Calu3 (cell line): ENCODE results near the gene CPT1B. TPM values are rescaled to one million over a fixed set of nuclear protein-coding genes. Genes with fewer than 3 reads are reported as not detected.
"Not testable (repeated sequence)": the region's sequence is repeated elsewhere in the genome, so short reads cannot be mapped to it uniquely, and the experiment has no call there.

Experiments
- BruUV-seq: library from RNA; stranded (reverse); fragments of 400-500 nt; replicated peaks from 2 replicates; lab custom pipeline; 2021; lab: Mats Ljungman, UMichigan
- CTCF ChIA-PET: fragments of 300-600 bp; sonication (Branson Sonifier 250); formaldehyde crosslinking; loops from one replicate; lab custom pipeline; 2022; ENCODE audit warnings: antibody characterized with exemption; lab: Charles Lee
- DNase-seq: peaks from one replicate; pipeline ENCODE4 v3.0.0; 2022
- H3K27ac Mint-ChIP-seq: one replicate; pipeline ENCODE4 v1.8.0; 2022; ENCODE audit warnings: mixed read lengths; ENCODE audit not compliant: unreplicated experiment
- H3K27me3 Mint-ChIP-seq: one replicate; pipeline ENCODE4 v1.8.0; 2022; ENCODE audit warnings: mixed read lengths; ENCODE audit not compliant: unreplicated experiment
- H3K36me3 Mint-ChIP-seq: one replicate; pipeline ENCODE4 v1.8.0; 2022; ENCODE audit warnings: mild to moderate bottlenecking, moderate library complexity, mixed read lengths; ENCODE audit not compliant: insufficient read depth, unreplicated experiment
- H3K4me1 Mint-ChIP-seq: one replicate; pipeline ENCODE4 v1.8.0; 2022; ENCODE audit warnings: mild to moderate bottlenecking, low read depth, mixed read lengths; ENCODE audit not compliant: unreplicated experiment
- H3K4me3 Mint-ChIP-seq: one replicate; pipeline ENCODE4 v1.8.0; 2022; ENCODE audit warnings: mild to moderate bottlenecking, low read depth, moderate library complexity, mixed read lengths; ENCODE audit not compliant: unreplicated experiment
- H3K9me3 Mint-ChIP-seq: one replicate; pipeline ENCODE4 v1.8.0; 2022; ENCODE audit warnings: low read depth, mixed read lengths; ENCODE audit not compliant: unreplicated experiment
- intact Hi-C: fragments of 100-400 bp; cut with micrococcal nuclease; formaldehyde crosslinking; loops from one replicate; pipeline ENCODE4 v1.10.0; 2022; ENCODE audit not compliant: unreplicated experiment
- total RNA-seq: library from RNA; stranded (reverse); gene quantifications from 2 replicates; pipeline ENCODE4 v1.2.3, GENCODE V29; 2022
- TF ChIP-seq, protein P1 (sequence below): fragments of 200-600 bp; IDR thresholded peaks from one replicate; pipeline ENCODE4 v1.8.0; 2022; ENCODE audit warnings: antibody characterized with exemption; ENCODE audit not compliant: unreplicated experiment

CPT1B gene
- total RNA-seq, 1 experiment from 2014 or later, result 72.6 TPM

DNA sequence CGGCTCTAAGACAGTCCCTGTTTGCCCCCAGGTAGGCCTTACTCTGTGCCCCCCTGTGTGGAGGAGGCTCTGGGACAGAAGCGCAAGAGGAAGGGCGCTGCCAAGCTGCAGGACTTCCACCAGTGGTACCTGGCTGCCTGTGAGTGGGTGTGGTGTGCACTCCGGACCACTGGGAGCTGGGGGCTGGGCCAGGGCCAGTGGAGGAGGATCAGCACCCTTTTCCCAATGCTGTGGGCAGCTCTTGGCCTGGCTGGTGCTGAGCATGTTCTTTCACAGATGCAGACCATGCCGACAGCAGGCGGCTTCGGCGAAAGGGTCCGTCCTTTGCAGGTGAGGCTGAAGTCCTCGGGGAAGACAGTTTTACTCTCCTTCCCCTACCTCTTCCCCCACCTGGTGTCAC, 56.5 kb downstream of the CPT1B start:
- CTCF ChIA-PET, result no interaction called here
- Mint-ChIP-seq H3K27me3 (no peaks in the 10 kb centered on the region), H3K9me3 (no peaks in the 10 kb centered on the region), H3K36me3 (peaks cover 62% of the 10 kb centered on the region), H3K4me1 (peaks cover 11% of the 10 kb centered on the region), H3K4me3 (no peak overlapping the region), H3K27ac (no peak overlapping the region)
- intact Hi-C loops, result no loop called here
- DNase-seq, result no peak
- no TSS peak for BruUV-seq
- TF ChIP-seq, protein P1, sequence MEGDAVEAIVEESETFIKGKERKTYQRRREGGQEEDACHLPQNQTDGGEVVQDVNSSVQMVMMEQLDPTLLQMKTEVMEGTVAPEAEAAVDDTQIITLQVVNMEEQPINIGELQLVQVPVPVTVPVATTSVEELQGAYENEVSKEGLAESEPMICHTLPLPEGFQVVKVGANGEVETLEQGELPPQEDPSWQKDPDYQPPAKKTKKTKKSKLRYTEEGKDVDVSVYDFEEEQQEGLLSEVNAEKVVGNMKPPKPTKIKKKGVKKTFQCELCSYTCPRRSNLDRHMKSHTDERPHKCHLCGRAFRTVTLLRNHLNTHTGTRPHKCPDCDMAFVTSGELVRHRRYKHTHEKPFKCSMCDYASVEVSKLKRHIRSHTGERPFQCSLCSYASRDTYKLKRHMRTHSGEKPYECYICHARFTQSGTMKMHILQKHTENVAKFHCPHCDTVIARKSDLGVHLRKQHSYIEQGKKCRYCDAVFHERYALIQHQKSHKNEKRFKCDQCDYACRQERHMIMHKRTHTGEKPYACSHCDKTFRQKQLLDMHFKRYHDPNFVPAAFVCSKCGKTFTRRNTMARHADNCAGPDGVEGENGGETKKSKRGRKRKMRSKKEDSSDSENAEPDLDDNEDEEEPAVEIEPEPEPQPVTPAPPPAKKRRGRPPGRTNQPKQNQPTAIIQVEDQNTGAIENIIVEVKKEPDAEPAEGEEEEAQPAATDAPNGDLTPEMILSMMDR, result no peak

DNA sequence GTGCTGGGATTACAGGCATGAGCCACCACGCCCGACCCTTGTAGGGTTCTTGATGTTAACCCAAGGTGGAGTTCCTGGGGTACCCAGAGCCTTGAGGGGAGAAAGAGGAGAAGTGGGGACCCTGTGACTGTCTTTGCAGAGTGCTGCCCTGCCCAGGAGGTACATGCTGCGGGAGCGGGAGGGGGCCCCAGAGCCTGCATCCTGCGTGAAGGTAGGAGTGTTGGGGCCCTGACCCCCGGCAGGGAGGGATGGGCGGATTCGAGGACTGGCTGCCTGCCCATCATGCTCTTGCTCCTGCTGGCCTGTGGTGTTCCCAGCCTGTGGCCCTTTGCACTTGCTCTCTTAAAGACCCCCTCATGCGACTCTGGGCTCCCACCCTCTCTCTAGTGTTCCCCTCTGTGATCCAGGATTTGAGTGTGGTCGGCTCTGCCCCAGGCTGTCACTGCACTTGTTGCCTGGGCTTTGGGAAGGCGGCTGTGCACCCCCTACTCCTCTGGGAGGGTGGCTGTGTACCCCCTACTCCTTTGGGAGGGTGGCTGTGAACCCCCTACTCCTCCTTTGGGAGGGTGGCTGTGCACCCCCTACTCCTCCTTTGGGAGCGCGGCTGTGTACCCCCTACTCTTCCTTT, 57.3 kb downstream of the CPT1B start:
- no TSS peak for BruUV-seq
- peaks cover 57% of the 10 kb centered on the region for H3K36me3 Mint-ChIP-seq
- H3K27me3 Mint-ChIP-seq, result no peaks in the 10 kb centered on the region
- CTCF ChIA-PET, result no interaction called here
- no peak for DNase-seq
- intact Hi-C loops, result no loop called here
- no peaks in the 10 kb centered on the region for H3K9me3 Mint-ChIP-seq
- TF ChIP-seq, protein P1, result no peak
- H3K4me1 Mint-ChIP-seq, result peaks cover 10% of the 10 kb centered on the region
- no peak overlapping the region for H3K4me3 Mint-ChIP-seq
- H3K27ac Mint-ChIP-seq, result no peak overlapping the region

DNA sequence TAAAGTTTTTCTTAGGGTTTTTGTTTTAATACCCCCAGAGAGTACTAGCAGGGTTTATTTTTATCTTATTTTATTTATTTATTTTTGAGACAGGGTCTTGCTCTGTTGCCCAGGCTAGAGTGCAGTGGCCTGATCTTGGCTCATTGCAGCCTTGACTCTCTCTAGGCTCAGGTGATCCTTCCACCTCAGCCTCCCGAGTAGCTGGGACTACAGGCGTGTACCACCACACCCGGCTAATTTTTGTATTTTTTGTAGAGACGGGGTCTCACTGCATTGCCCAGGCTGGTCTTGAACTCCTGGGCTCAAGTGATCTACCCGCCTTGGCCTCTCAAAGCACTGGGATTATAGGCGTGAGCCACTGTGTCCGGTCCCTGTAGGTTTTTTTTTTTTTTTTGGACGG, 58.0 kb downstream of the CPT1B start:
- H3K27me3 Mint-ChIP-seq, DNase-seq: not testable (repeated sequence)

DNA sequence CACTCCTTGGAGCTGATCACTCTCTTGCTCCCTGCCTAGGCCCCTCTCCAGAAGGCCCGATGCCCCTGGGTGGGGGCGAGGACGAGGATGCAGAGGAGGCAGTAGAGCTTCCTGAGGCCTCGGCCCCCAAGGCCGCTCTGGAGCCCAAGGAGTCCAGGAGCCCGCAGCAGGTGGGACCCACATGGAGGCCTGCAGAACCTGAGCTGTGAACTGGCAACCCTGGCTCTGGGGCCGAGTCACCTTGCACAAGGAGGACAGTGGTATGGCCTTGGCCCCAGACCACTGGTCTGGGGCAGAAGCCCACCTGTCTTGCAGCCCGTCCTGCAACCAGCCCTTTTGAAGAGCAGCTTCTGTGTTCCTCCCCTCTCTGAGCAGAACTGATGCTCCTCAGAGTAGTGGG, 59.1 kb downstream of the CPT1B start:
- H3K9me3 Mint-ChIP-seq, result no peaks in the 10 kb centered on the region
- no peak overlapping the region for H3K27ac Mint-ChIP-seq
- no peaks in the 10 kb centered on the region for H3K27me3 Mint-ChIP-seq
- intact Hi-C loops, result no loop called here
- TF ChIP-seq, protein P1, result no peak
- CTCF ChIA-PET, result interaction anchor here (0.6 kb wide), 1 partner anchor 124 kb away, joined by 5 read pairs; no protein-coding TSS in a partner anchor
- H3K4me3 Mint-ChIP-seq, result no peak overlapping the region
- no peak for DNase-seq
- H3K36me3 Mint-ChIP-seq, result peaks cover 39% of the 10 kb centered on the region
- peaks cover under 1% of the 10 kb centered on the region for H3K4me1 Mint-ChIP-seq
- no TSS peak for BruUV-seq

More for the DNA sequence above, 58.0 kb downstream of the CPT1B start:
- H3K9me3 Mint-ChIP-seq, H3K4me3 Mint-ChIP-seq, CTCF ChIA-PET, BruUV-seq, intact Hi-C loops, H3K27ac Mint-ChIP-seq: not testable (repeated sequence)
- H3K4me1 Mint-ChIP-seq, result peaks cover 10% of the 10 kb centered on the region
- peaks cover 49% of the 10 kb centered on the region for H3K36me3 Mint-ChIP-seq

Other genes starting within 250 kb of the CPT1B start
- gene PPP6R2, start 235.1 kb downstream of the CPT1B start, total RNA-seq, result 47.1 and 50.0 TPM in 2 replicates
- gene SBF1, start 103.4 kb downstream of the CPT1B start, total RNA-seq, result 102 and 104 TPM in 2 replicates
- 10.2 and 13.6 TPM in 2 replicates for gene ADM2, start 96.9 kb downstream of the CPT1B start, total RNA-seq
- gene MIOX, start 91.6 kb downstream of the CPT1B start, total RNA-seq, result 0.45 TPM in 1 of 2 replicates, not detected in the other
- 85.2 and 87.1 TPM in 2 replicates for gene LMF2, start 70.7 kb downstream of the CPT1B start, total RNA-seq
- gene NCAPH2, start 70.2 kb downstream of the CPT1B start, total RNA-seq, result 73.2 and 92.0 TPM in 2 replicates
- gene SCO2, start 52.8 kb downstream of the CPT1B start, total RNA-seq, result 3.6 and 5.3 TPM in 2 replicates
- gene TYMP, start 48.4 kb downstream of the CPT1B start, total RNA-seq, result 44.1 and 62.2 TPM in 2 replicates
- 1.6 and 3.0 TPM in 2 replicates for gene KLHDC7B, start 32.5 kb downstream of the CPT1B start, total RNA-seq
- not detected in 2 replicates for gene SYCE3, start 15.5 kb downstream of the CPT1B start, total RNA-seq
- 80.9 and 83.2 TPM in 2 replicates for gene CHKB, start 4.4 kb upstream of the CPT1B start, total RNA-seq
- gene MAPK8IP2, start 22.4 kb upstream of the CPT1B start, total RNA-seq, result 2.9 and 3.1 TPM in 2 replicates
- gene ARSA, start 49.7 kb upstream of the CPT1B start, total RNA-seq, result 39.4 and 40.2 TPM in 2 replicates
- 2.1 and 2.5 TPM in 2 replicates for gene SHANK3, start 94.4 kb upstream of the CPT1B start, total RNA-seq
- gene ACR, start 159.8 kb upstream of the CPT1B start, total RNA-seq, result not detected in 2 replicates
- 38.4 and 39.9 TPM in 2 replicates for gene RABL2B, start 205.2 kb upstream of the CPT1B start, total RNA-seq